Adrenal gland (tissue), 5 donors: Measurements from ENCODE around the gene SP4.
"Not testable (repeated sequence)": the region's sequence is repeated elsewhere in the genome, so short reads cannot be mapped to it uniquely, and the experiment has no call there.

Source experiments
- POLR2A ChIP-seq, 2 donors: fragments of 450-650 bp; IDR thresholded peaks; one replicate each; pipeline ENCODE4 v1.6.1; 2017; ENCODE audit warnings: antibody characterized with exemption in 2 of 2, mild to moderate bottlenecking in 2 of 2, moderate library complexity in 1 of 2
- TF ChIP-seq, protein P1 (sequence below), 6 experiments: fragments of 450-650 bp in 4 of 6; fragments of 200-600 bp in 2 of 6; sonication (generic) in 1 of 6; IDR thresholded peaks; 1 replicate in 5 of 6; 2 replicates in 1 of 6; pipeline versions ENCODE4 v1.5.1 to v1.8.0; 2016 to 2021; ENCODE audit warnings: antibody characterized with exemption in 6 of 6, mild to moderate bottlenecking in 2 of 6, moderate library complexity in 1 of 6
- donor health status: DM: no; HTN: no; CAD: no.

DNA sequence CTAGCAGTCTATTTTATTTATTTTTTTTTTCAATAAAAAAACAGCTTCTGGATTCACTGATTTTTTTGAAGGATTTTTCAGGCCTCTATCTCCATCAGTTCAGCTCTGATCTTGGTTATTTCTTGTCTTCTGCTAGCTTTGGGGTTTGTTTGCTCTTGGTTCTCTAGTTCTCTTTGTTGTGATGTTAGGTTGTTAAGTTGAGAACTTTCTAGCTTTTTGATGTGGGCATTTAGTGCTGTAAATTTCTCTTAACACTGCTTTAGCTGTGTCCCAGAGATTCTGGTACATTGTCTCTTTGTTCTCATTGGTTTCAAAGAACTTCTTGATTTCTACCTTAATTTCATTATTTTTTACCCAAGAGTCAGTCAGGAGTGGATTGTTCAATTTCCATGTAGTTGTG, 105.8 kb downstream of the SP4 start:
- TF ChIP-seq, protein P1, sequence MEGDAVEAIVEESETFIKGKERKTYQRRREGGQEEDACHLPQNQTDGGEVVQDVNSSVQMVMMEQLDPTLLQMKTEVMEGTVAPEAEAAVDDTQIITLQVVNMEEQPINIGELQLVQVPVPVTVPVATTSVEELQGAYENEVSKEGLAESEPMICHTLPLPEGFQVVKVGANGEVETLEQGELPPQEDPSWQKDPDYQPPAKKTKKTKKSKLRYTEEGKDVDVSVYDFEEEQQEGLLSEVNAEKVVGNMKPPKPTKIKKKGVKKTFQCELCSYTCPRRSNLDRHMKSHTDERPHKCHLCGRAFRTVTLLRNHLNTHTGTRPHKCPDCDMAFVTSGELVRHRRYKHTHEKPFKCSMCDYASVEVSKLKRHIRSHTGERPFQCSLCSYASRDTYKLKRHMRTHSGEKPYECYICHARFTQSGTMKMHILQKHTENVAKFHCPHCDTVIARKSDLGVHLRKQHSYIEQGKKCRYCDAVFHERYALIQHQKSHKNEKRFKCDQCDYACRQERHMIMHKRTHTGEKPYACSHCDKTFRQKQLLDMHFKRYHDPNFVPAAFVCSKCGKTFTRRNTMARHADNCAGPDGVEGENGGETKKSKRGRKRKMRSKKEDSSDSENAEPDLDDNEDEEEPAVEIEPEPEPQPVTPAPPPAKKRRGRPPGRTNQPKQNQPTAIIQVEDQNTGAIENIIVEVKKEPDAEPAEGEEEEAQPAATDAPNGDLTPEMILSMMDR (IDR thresholded peaks at IDR 0.05): not testable (repeated sequence)
- TF ChIP-seq POLR2A (IDR thresholded peaks at IDR 0.05): not testable (repeated sequence)
